ENCODE data around the gene HMGN4. TPM values are rescaled to one million over a fixed set of nuclear protein-coding genes. Genes with fewer than 3 reads are reported as not detected.

HMGN4 gene
- total RNA-seq, 1 donor from 2014 or later = 37.6 TPM

GRCh38 chr6:26534681-26535465 is 3.3 kb upstream of the HMGN4 start:
- Mint-ChIP-seq H3K4me3 (peak overlapping the region; percentile 62), H3K36me3 (no peaks in the 10 kb centered on the region), H3K9me3 (no peaks in the 10 kb centered on the region), H3K27ac (peak overlapping the region; percentile 52), H3K27me3 (peaks cover 11% of the 10 kb centered on the region), H3K4me1 (ENCODE audit: unreplicated experiment) (peaks cover 25% of the 10 kb centered on the region)
- no peak for TF ChIP-seq CTCF (conservative IDR thresholded peaks at IDR 0.05)
- no peak for DNase-seq (ENCODE audit: extremely low spot score, unreplicated experiment)

GRCh38 chr6:26536571-26537159 is 1.5 kb upstream of the HMGN4 start:
- H3K4me3 Mint-ChIP-seq = peak overlapping the region; percentile 93
- H3K9me3 Mint-ChIP-seq = no peaks in the 10 kb centered on the region
- no peak for TF ChIP-seq CTCF (conservative IDR thresholded peaks at IDR 0.05)
- H3K27ac Mint-ChIP-seq = peak overlapping the region; percentile 98
- H3K27me3 Mint-ChIP-seq = peaks cover 11% of the 10 kb centered on the region
- H3K36me3 Mint-ChIP-seq = no peaks in the 10 kb centered on the region
- H3K4me1 Mint-ChIP-seq (ENCODE audit: unreplicated experiment) = peaks cover 25% of the 10 kb centered on the region
- no peak for DNase-seq (ENCODE audit: extremely low spot score, unreplicated experiment)

- Mint-ChIP-seq H3K4me3 (peak overlapping the region; percentile 93), H3K27me3 (peaks cover 11% of the 10 kb centered on the region), H3K9me3 (no peaks in the 10 kb centered on the region), H3K27ac (peak overlapping the region; percentile 98), H3K4me1 (ENCODE audit: unreplicated experiment) (peaks cover 21% of the 10 kb centered on the region), H3K36me3 (no peaks in the 10 kb centered on the region)
- peak; percentile 92 for DNase-seq (ENCODE audit: extremely low spot score, unreplicated experiment)
- no peak for TF ChIP-seq CTCF (conservative IDR thresholded peaks at IDR 0.05)
These were observed 863 bp upstream of the HMGN4 start for GRCh38 chr6:26537160-26537845.

GRCh38 chr6:26538572-26538902 is 371 bp downstream of the HMGN4 start:
- DNase-seq (ENCODE audit: extremely low spot score, unreplicated experiment) = no peak
- Mint-ChIP-seq H3K4me3 (peak overlapping the region; percentile 93), H3K4me1 (ENCODE audit: unreplicated experiment) (peaks cover 12% of the 10 kb centered on the region), H3K36me3 (peaks cover 3% of the 10 kb centered on the region), H3K27ac (peak overlapping the region; percentile 98), H3K27me3 (peaks cover 6% of the 10 kb centered on the region), H3K9me3 (no peaks in the 10 kb centered on the region)
- no peak for TF ChIP-seq CTCF (conservative IDR thresholded peaks at IDR 0.05)

GRCh38 chr6:26539071-26539615 is 977 bp downstream of the HMGN4 start:
- Mint-ChIP-seq H3K9me3 (no peaks in the 10 kb centered on the region), H3K4me1 (ENCODE audit: unreplicated experiment) (peaks cover 9% of the 10 kb centered on the region), H3K36me3 (peaks cover 7% of the 10 kb centered on the region), H3K27ac (peak overlapping the region; percentile 98), H3K27me3 (peaks cover 6% of the 10 kb centered on the region), H3K4me3 (peak overlapping the region; percentile 93)
- DNase-seq (ENCODE audit: extremely low spot score, unreplicated experiment) = no peak
- no peak for TF ChIP-seq CTCF (conservative IDR thresholded peaks at IDR 0.05)

All from type B pancreatic cell (in vitro differentiated cells).